ENCODE measurements around the gene PLD1. TPM values are rescaled to one million over a fixed set of nuclear protein-coding genes. Genes with fewer than 3 reads are reported as not detected.

PLD1 gene
- total and polyA plus RNA-seq, 11 donors = 12.3 to 106 (median 61.0) TPM

DNA sequence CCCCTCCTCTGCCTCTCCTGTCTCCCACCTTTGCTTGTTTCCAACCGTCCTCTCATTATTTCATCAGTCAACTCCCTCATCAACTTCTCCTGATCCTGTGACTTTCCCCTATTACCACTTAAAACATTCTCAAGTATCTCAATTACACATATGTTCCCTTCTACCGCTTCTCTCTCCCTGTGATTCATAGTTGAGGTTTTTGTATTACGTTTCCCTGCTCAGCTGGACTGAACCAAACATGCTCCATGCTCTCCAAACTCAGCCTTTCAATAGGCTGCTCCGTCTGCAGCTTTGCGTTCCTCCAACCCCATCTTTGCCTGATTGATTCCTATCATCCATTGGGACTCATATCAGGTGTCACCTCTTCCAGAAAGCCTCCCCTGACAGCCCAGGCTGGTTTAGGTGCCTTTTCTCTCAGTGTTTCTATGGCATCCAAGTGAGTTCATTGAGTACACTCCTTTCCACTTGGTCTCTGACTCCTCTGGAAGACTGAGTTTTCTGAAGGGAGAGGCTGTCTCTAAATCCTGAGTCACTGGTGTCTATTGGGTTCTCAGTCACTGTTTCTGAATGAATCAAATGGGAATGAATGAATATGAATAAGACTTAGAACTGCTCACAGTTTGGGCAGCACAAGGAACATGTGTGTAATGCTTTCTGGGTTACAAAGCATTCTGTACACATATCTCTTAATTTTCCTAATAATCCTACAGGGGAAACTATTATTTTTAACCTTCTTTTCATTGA lies 56.4 kb downstream of the PLD1 start:
- Histone ChIP-seq H3K4me1 (peaks cover 0 to 78% (median 54%) of the 10 kb centered on the region in 12 donors), H3K27ac (peak overlapping the region in 9 of 12 donors; percentile 11 to 62 (median 44)), H3K4me3 (no peak overlapping the region), H3K27me3 (no peaks in the 10 kb centered on the region), H3K36me3 (no peaks in the 10 kb centered on the region), H3K9me3 (no peaks in the 10 kb centered on the region)
- peak in 2 of 4 donors; percentile 37 to 38 for ATAC-seq
- TF ChIP-seq POLR2A (IDR thresholded peaks at IDR 0.05) = no peak
- TF ChIP-seq, protein P1, sequence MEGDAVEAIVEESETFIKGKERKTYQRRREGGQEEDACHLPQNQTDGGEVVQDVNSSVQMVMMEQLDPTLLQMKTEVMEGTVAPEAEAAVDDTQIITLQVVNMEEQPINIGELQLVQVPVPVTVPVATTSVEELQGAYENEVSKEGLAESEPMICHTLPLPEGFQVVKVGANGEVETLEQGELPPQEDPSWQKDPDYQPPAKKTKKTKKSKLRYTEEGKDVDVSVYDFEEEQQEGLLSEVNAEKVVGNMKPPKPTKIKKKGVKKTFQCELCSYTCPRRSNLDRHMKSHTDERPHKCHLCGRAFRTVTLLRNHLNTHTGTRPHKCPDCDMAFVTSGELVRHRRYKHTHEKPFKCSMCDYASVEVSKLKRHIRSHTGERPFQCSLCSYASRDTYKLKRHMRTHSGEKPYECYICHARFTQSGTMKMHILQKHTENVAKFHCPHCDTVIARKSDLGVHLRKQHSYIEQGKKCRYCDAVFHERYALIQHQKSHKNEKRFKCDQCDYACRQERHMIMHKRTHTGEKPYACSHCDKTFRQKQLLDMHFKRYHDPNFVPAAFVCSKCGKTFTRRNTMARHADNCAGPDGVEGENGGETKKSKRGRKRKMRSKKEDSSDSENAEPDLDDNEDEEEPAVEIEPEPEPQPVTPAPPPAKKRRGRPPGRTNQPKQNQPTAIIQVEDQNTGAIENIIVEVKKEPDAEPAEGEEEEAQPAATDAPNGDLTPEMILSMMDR (IDR thresholded peaks at IDR 0.05) = no peak
- intact Hi-C loops (cut with DNase I) = loop anchor here in 1 of 10 donors (5.0 kb wide), 1 partner anchor 112 kb away; no protein-coding TSS in a partner anchor
- 67 to 76% (median 70%) methylated on average over 5 of the region's 5 CpGs for WGBS, 4 donors
- DNase-seq = no peak

DNA sequence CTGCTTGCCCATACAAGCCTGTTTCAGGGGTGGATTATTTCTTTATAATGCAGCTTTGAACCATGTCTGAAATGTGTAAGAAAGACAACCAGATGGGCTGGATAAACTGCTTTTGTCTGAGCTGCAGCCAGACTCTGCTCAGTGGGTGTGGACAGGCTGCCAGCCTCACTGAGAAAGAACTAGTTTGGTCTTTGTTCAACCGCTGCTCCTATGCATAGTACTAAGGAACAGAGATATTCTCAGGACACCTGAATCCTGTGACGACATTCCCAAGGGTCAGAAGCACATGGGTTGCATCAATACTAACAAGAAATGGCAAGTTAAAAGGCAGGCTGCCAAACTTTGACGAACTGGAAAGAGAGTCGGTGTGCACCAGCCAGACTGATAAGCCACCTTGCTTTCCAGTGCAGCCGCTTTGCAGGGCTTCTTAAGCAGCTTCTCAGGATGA lies 57.2 kb downstream of the PLD1 start:
- intact Hi-C loops (cut with DNase I) = loop anchor here in 1 of 10 donors (5.0 kb wide), 1 partner anchor 111 kb away; no protein-coding TSS in a partner anchor
- DNase-seq (peak in 4 of 5 donors; percentile 45 to 85 (median 61)), ATAC-seq (peak; percentile 57 to 91 (median 77))
- Histone ChIP-seq H3K36me3 (no peaks in the 10 kb centered on the region), H3K27me3 (no peaks in the 10 kb centered on the region), H3K9me3 (no peaks in the 10 kb centered on the region), H3K4me1 (peaks cover 0 to 76% (median 56%) of the 10 kb centered on the region in 12 donors), H3K27ac (peak overlapping the region in 10 of 12 donors; percentile 4 to 62 (median 42)), H3K4me3 (no peak overlapping the region)
- WGBS, 4 donors = 26 to 37% (median 32%) methylated on average over 5 of the region's 5 CpGs
- no peak for TF ChIP-seq POLR2A (IDR thresholded peaks at IDR 0.05)
- TF ChIP-seq, protein P1 (IDR thresholded peaks at IDR 0.05) = no peak

DNA sequence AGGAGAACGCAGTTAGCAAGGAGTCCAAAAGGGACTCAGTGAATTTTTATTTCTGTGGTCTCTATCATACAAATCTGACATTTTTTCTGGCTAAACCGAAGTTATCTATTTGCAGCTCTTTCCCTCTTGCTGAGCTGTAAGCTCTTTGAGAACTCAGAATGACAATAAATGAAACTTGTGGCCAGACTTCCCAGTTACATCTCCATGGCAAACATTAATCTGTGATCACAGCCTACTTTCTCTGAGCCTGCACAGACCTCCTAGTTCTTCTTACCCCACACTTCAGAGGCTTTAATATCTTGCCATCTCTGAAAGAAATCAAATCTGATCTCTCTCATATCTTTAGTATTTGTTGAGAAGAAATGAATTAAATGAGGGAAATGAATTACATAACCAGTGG lies 58.0 kb downstream of the PLD1 start:
- 68 to 73% (median 70%) methylated on average over 2 of the region's 2 CpGs for WGBS, 4 donors
- DNase-seq (no peak), ATAC-seq (no peak)
- Histone ChIP-seq H3K9me3 (no peaks in the 10 kb centered on the region), H3K36me3 (no peaks in the 10 kb centered on the region), H3K4me1 (peaks cover 0 to 76% (median 56%) of the 10 kb centered on the region in 12 donors), H3K27ac (peak overlapping the region in 9 of 12 donors; percentile 3 to 62 (median 40)), H3K27me3 (no peaks in the 10 kb centered on the region), H3K4me3 (no peak overlapping the region)
- no peak for TF ChIP-seq POLR2A (IDR thresholded peaks at IDR 0.05)
- TF ChIP-seq, protein P1 (IDR thresholded peaks at IDR 0.05) = no peak
- intact Hi-C loops (cut with DNase I) = loop anchor here in 1 of 10 donors (5.0 kb wide), 1 partner anchor 110 kb away; no protein-coding TSS in a partner anchor

DNA sequence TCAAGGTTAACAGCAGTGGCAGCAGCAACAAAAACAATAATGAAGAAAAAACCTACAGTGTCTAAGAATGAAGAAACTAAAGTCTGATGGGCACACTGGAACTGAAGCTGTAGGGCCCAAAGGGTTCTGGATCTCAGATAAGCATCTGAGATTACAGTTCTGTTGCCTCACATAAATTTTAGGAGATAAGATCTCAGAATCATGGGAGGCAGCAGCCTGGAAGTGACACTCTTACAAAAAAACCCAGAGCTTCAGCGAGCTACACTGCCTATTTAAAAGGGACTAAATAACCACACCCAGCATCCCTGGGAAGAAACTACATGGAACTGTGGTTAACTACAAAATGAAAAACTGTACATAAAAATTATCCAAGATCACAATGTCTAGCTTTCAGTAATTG lies 61.2 kb downstream of the PLD1 start:
- Histone ChIP-seq H3K27ac (peak overlapping the region; percentile 63 to 88 (median 74)), H3K36me3 (no peaks in the 10 kb centered on the region), H3K9me3 (no peaks in the 10 kb centered on the region), H3K4me1 (peaks cover 0 to 75% (median 61%) of the 10 kb centered on the region in 12 donors), H3K4me3 (peak overlapping the region in 1 of 12 donors; percentile 1), H3K27me3 (no peaks in the 10 kb centered on the region)
- no peak for TF ChIP-seq POLR2A (IDR thresholded peaks at IDR 0.05)
- TF ChIP-seq, protein P1 (IDR thresholded peaks at IDR 0.05) = no peak
- WGBS, 4 donors = 20 to 26% (median 22%) methylated on average over 1 of the region's 1 CpG
- ATAC-seq = no peak
- DNase-seq = no peak
- intact Hi-C loops (cut with DNase I) = no loop called here

Data from heart left ventricle (tissue), 16 donors.